NCI-H510A (cell line): ENCODE results near the gene TMEM14A.
A peak's percentile ranks its signal among the peaks of the same experiment; 100 is the strongest.
"Not testable (repeated sequence)": the region's sequence is repeated elsewhere in the genome, so short reads cannot be mapped to it uniquely, and the experiment has no call there.

ENCODE experiments used
- DNase-seq: peaks from one replicate; lab custom pipeline; 2025; lab: John Stamatoyannopoulos, UW

Gene TMEM14A

GRCh38 chr6:52697903-52698302 is 27.0 kb downstream of the TMEM14A start:
- no peak for DNase-seq

GRCh38 chr6:52704060-52704459 is 33.1 kb downstream of the TMEM14A start:
- DNase-seq, result no peak

GRCh38 chr6:52704781-52705502 is 34.0 kb downstream of the TMEM14A start:
- DNase-seq, result not testable (repeated sequence)

GRCh38 chr6:52706001-52706400 is 35.1 kb downstream of the TMEM14A start:
- DNase-seq, result no peak

GRCh38 chr6:52707963-52708680 is 37.2 kb downstream of the TMEM14A start:
- no peak for DNase-seq

- no peak for DNase-seq
Observed at GRCh38 chr6:52712136-52712535, 41.2 kb downstream of the TMEM14A start.

GRCh38 chr6:52714761-52715160 is 43.8 kb downstream of the TMEM14A start:
- not testable (repeated sequence) for DNase-seq

- no peak for DNase-seq
Observed at GRCh38 chr6:52718550-52718949, 47.6 kb downstream of the TMEM14A start.

- DNase-seq, result no peak
Observed at GRCh38 chr6:52720321-52720720, 49.4 kb downstream of the TMEM14A start.

- no peak for DNase-seq
Observed at GRCh38 chr6:52724042-52724405, 53.1 kb downstream of the TMEM14A start.

- peak; percentile 85 for DNase-seq
Observed at GRCh38 chr6:52724406-52725121, 53.7 kb downstream of the TMEM14A start.

GRCh38 chr6:52725143-52725534 is 54.2 kb downstream of the TMEM14A start:
- no peak for DNase-seq

- DNase-seq, result peak; percentile 88
Observed at GRCh38 chr6:52725535-52726192, 54.8 kb downstream of the TMEM14A start.

- no peak for DNase-seq
Observed at GRCh38 chr6:52726193-52726542, 55.3 kb downstream of the TMEM14A start.

GRCh38 chr6:52726741-52727535 is 56.0 kb downstream of the TMEM14A start:
- peak; percentile 56 for DNase-seq

- no peak for DNase-seq
Observed at GRCh38 chr6:52727908-52728307, 57.0 kb downstream of the TMEM14A start.

GRCh38 chr6:52728394-52728793 is 57.5 kb downstream of the TMEM14A start:
- no peak for DNase-seq

- DNase-seq, result no peak
Observed at GRCh38 chr6:52729576-52729975, 58.7 kb downstream of the TMEM14A start.

- DNase-seq, result peak; percentile 27
Observed at GRCh38 chr6:52731719-52732118, 60.8 kb downstream of the TMEM14A start.

GRCh38 chr6:52733172-52733571 is 62.3 kb downstream of the TMEM14A start:
- DNase-seq, result no peak

- DNase-seq, result no peak
Observed at GRCh38 chr6:52734072-52734471, 63.2 kb downstream of the TMEM14A start.

GRCh38 chr6:52735071-52735470 is 64.2 kb downstream of the TMEM14A start:
- no peak for DNase-seq
